CD8-positive, alpha-beta memory T cell (primary cell): ENCODE results near the gene P4HA3. TPM values are rescaled to one million over a fixed set of nuclear protein-coding genes. Genes with fewer than 3 reads are reported as not detected.
A peak's percentile ranks its signal among the peaks of the same experiment; 100 is the strongest.
"Not testable (repeated sequence)": the region's sequence is repeated elsewhere in the genome, so short reads cannot be mapped to it uniquely, and the experiment has no call there.

Experiments used
- CTCF ChIA-PET: fragments of 350-600 bp; sonication (Branson Sonifier 250); formaldehyde crosslinking; loops from one replicate; lab custom pipeline; 2021; ENCODE audit warnings: antibody characterized with exemption; lab: Charles Lee
- POLR2A ChIA-PET: fragments of 350-600 bp; sonication (Branson Sonifier 250); formaldehyde crosslinking; loops from one replicate; lab custom pipeline; 2021; ENCODE audit warnings: antibody characterized with exemption; lab: Charles Lee
- DNase-seq, 5 donors: peaks; one replicate each; pipeline versions ENCODE4 v3.0.0 to v3.0.0-alpha.2; 2020 to 2022; ENCODE audit warnings: mixed read lengths in 1 of 5
- H3K27ac ChIP-seq: one replicate; pipeline ENCODE4 v1.7.0; 2013; ENCODE audit warnings: low read depth, mild to moderate bottlenecking, low read length, moderate library complexity
- H3K27me3 ChIP-seq: 2 replicates; pipeline ENCODE4 v1.7.0; 2013; ENCODE audit warnings: low read length, mild to moderate bottlenecking; ENCODE audit not compliant: insufficient read depth, poor library complexity, severe bottlenecking
- H3K36me3 ChIP-seq: 2 replicates; pipeline ENCODE4 v1.7.0; 2013; ENCODE audit warnings: mild to moderate bottlenecking, low read length, moderate library complexity; ENCODE audit not compliant: insufficient read depth
- H3K4me1 ChIP-seq: 2 replicates; pipeline ENCODE4 v1.7.0; 2013; ENCODE audit warnings: mild to moderate bottlenecking, low read length, moderate library complexity; ENCODE audit not compliant: insufficient read depth
- H3K4me3 ChIP-seq: 2 replicates; pipeline ENCODE4 v1.7.0; 2013; ENCODE audit warnings: mild to moderate bottlenecking, low read length
- H3K9me3 ChIP-seq: 2 replicates; pipeline ENCODE4 v1.7.0; 2013; ENCODE audit warnings: mild to moderate bottlenecking, low read length
- H3K27ac Mint-ChIP-seq, 8 donors: one replicate each; pipeline ENCODE4 v1.8.0; 2020 to 2021; ENCODE audit warnings: mixed read lengths in 8 of 8, mild to moderate bottlenecking in 6 of 8, inconsistent platforms in 3 of 8, moderate library complexity in 3 of 8
- H3K27me3 Mint-ChIP-seq, 2 donors: one replicate each; pipeline ENCODE4 v1.8.0; 2020 to 2021; ENCODE audit warnings: mixed read lengths in 2 of 2, mild to moderate bottlenecking in 1 of 2, moderate library complexity in 1 of 2
- H3K36me3 Mint-ChIP-seq, 3 donors: one replicate each; pipeline ENCODE4 v1.8.0; 2020 to 2021; ENCODE audit warnings: mixed read lengths in 3 of 3, inconsistent platforms in 1 of 3, mild to moderate bottlenecking in 1 of 3
- H3K4me1 Mint-ChIP-seq, 3 donors: one replicate each; pipeline ENCODE4 v1.8.0; 2020 to 2021; ENCODE audit warnings: mixed read lengths in 3 of 3, inconsistent platforms in 1 of 3, mild to moderate bottlenecking in 1 of 3
- H3K4me3 Mint-ChIP-seq, 7 donors: one replicate each; pipeline ENCODE4 v1.8.0; 2020 to 2021; ENCODE audit warnings: mixed read lengths in 7 of 7, mild to moderate bottlenecking in 6 of 7, moderate library complexity in 4 of 7, inconsistent platforms in 2 of 7
- H3K9me3 Mint-ChIP-seq, 5 donors: one replicate each; pipeline ENCODE4 v1.8.0; 2020 to 2022; ENCODE audit warnings: mixed read lengths in 5 of 5, mild to moderate bottlenecking in 3 of 5, moderate library complexity in 2 of 5, inconsistent platforms in 1 of 5
- polyA plus RNA-seq: library from polyadenylated mRNA; unstranded; fragments of 300-500 nt; fragmentation: Illumina TruSeq; gene quantifications from one replicate; pipeline ENCODE4 v1.2.3, GENCODE V29; 2021
- total RNA-seq, 2 experiments: library from RNA; stranded (reverse); gene quantifications; one replicate each; pipeline ENCODE4 v1.2.3, GENCODE V29; 2021

Gene P4HA3
- total and polyA plus RNA-seq, 3 experiments from 2014 or later, result not detected

DNA sequence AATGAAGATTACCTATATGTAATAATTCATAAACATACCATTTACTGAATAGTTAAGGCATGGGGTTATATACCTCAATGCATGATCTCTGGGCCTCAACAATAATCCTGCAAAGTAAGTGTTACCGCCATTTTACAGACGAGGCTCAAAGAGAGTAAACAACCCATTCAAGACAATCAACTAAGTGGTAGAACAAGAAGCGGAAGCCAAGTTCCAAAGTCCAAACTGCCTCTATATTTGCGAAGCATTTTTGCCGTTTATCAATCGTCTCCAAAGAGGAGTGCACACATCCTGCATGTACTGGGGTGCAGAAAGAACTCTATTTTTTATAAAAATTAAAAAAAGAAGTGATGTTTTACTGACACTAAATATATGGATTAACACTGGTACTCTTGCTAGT lies 27.5 kb upstream of the P4HA3 start:
- Histone ChIP-seq H3K4me1 (no peaks in the 10 kb centered on the region), H3K9me3 (no peaks in the 10 kb centered on the region), H3K27ac (no peak overlapping the region), H3K4me3 (no peak overlapping the region), H3K27me3 (no peaks in the 10 kb centered on the region), H3K36me3 (peaks cover 9% of the 10 kb centered on the region)
- ChIA-PET CTCF (no interaction called here), POLR2A (no interaction called here)
- H3K9me3 Mint-ChIP-seq, result no peaks in the 10 kb centered on the region
- no peaks in the 10 kb centered on the region for H3K4me1 Mint-ChIP-seq
- H3K4me3 Mint-ChIP-seq, result no peak overlapping the region
- H3K27ac Mint-ChIP-seq, result peak overlapping the region in 1 of 8 donors; percentile 50
- H3K36me3 Mint-ChIP-seq, result peaks cover 4 to 67% (median 35%) of the 10 kb centered on the region in 3 donors
- no peaks in the 10 kb centered on the region for H3K27me3 Mint-ChIP-seq
- DNase-seq, result no peak

DNA sequence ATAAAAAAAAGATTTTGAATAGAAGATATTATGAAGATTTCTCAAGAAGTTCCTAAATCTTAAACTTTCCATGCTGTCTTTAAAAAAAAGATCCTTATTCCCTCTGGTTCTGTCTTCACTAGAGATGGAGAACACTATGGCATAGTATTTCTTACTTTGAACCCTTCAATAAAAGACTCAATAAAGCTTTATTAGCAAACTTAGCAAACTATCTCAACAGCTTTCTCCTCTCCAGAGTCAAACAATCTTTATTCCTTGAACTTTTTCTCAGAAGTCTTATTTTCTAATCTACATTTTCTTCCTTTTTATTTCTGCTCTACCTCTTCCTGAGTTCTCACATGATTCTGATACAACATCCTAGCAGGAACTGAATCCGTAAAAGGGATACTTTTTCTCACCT lies 21.8 kb upstream of the P4HA3 start:
- no peak for DNase-seq
- Histone ChIP-seq H3K27me3 (no peaks in the 10 kb centered on the region), H3K27ac (no peak overlapping the region), H3K9me3 (no peaks in the 10 kb centered on the region), H3K4me1 (no peaks in the 10 kb centered on the region), H3K36me3 (peaks cover 6% of the 10 kb centered on the region), H3K4me3 (no peak overlapping the region)
- ChIA-PET CTCF (no interaction called here), POLR2A (no interaction called here)
- H3K4me3 Mint-ChIP-seq, result no peak overlapping the region
- no peaks in the 10 kb centered on the region for H3K9me3 Mint-ChIP-seq
- no peak overlapping the region for H3K27ac Mint-ChIP-seq
- peaks cover 3 to 26% (median 22%) of the 10 kb centered on the region in 3 donors for H3K36me3 Mint-ChIP-seq
- no peaks in the 10 kb centered on the region for H3K4me1 Mint-ChIP-seq
- H3K27me3 Mint-ChIP-seq, result no peaks in the 10 kb centered on the region

- ChIA-PET POLR2A (no interaction called here), CTCF (no interaction called here)
- DNase-seq, result no peak
- Histone ChIP-seq H3K27ac (no peak overlapping the region), H3K27me3 (no peaks in the 10 kb centered on the region), H3K9me3 (no peaks in the 10 kb centered on the region), H3K36me3 (no peaks in the 10 kb centered on the region), H3K4me3 (no peak overlapping the region), H3K4me1 (no peaks in the 10 kb centered on the region)
- H3K36me3 Mint-ChIP-seq, result peaks cover 6 to 20% (median 19%) of the 10 kb centered on the region in 3 donors
- no peaks in the 10 kb centered on the region for H3K27me3 Mint-ChIP-seq
- no peak overlapping the region for H3K27ac Mint-ChIP-seq
- H3K4me1 Mint-ChIP-seq, result no peaks in the 10 kb centered on the region
- H3K9me3 Mint-ChIP-seq, result no peaks in the 10 kb centered on the region
- no peak overlapping the region for H3K4me3 Mint-ChIP-seq
Measured at GRCh38 chr11:74332291-74332690, 20.9 kb upstream of the P4HA3 start.

DNA sequence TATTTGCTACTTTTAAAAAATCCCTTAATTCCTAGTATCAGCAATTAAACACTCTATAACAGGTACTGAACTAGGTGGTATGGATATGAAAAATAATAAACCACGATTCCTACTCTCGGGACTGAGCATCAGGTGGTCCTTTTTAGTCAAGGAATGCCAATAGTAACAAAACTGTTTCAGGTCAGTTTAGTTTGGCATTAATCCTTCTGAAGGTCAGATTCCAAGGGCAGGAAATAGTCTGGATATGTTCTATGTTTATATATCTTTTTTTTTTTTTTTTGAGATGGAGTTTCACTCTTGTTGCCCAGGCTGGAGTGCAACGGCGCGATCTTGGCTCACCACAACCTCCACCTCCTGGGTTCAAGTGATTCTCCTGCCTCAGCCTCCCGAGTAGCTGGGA lies 19.6 kb upstream of the P4HA3 start:
- H3K36me3 ChIP-seq, DNase-seq, H3K4me3 ChIP-seq, H3K4me3 Mint-ChIP-seq, POLR2A ChIA-PET, H3K27ac Mint-ChIP-seq, CTCF ChIA-PET, H3K9me3 ChIP-seq, H3K27me3 ChIP-seq, H3K27ac ChIP-seq, H3K4me1 Mint-ChIP-seq, H3K9me3 Mint-ChIP-seq, H3K4me1 ChIP-seq, H3K27me3 Mint-ChIP-seq: not testable (repeated sequence)
- H3K36me3 Mint-ChIP-seq, result peaks cover 5 to 13% (median 9%) of the 10 kb centered on the region in 3 donors

GRCh38 chr11:74330075-74330858 lies 18.8 kb upstream of the P4HA3 start:
- Mint-ChIP-seq H3K27ac (no peak overlapping the region), H3K27me3 (peaks cover 0 to 3% of the 10 kb centered on the region in 2 donors), H3K36me3 (peaks cover 5 to 13% (median 6%) of the 10 kb centered on the region in 3 donors), H3K4me3 (no peak overlapping the region), H3K4me1 (no peaks in the 10 kb centered on the region), H3K9me3 (no peaks in the 10 kb centered on the region)
- no peaks in the 10 kb centered on the region for H3K27me3 ChIP-seq
- ChIA-PET CTCF (no interaction called here), POLR2A (no interaction called here)
- H3K27ac ChIP-seq, result no peak overlapping the region
- H3K36me3 ChIP-seq, result no peaks in the 10 kb centered on the region
- H3K9me3 ChIP-seq, result no peaks in the 10 kb centered on the region
- no peak for DNase-seq
- H3K4me3 ChIP-seq, result no peak overlapping the region
- H3K4me1 ChIP-seq, result no peaks in the 10 kb centered on the region

DNA sequence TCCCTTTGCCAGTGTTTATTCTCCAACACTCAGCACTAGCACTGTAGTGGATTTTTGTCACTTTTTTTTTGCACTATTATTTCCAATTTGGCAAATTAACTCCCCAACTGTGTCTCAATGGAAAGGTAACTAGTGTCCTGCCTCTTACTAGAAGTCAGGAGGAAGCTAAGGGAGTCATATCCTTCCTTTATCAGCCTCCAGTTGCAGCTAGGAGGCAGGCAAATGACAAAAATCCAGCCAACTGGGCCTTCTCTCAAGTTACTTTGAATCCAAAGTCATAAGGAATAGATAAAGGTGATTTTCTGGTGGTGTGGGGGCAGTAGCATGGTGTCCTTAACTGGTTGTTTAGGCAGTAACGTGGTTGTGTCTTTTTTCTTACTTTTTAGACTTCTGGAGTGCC lies 15.6 kb upstream of the P4HA3 start:
- Mint-ChIP-seq H3K4me1 (no peaks in the 10 kb centered on the region), H3K9me3 (no peaks in the 10 kb centered on the region), H3K27me3 (peaks cover 2 to 8% of the 10 kb centered on the region in 2 donors), H3K36me3 (peaks cover 2 to 5% (median 5%) of the 10 kb centered on the region in 3 donors), H3K27ac (no peak overlapping the region), H3K4me3 (no peak overlapping the region)
- H3K27ac ChIP-seq, result no peak overlapping the region
- H3K27me3 ChIP-seq, result no peaks in the 10 kb centered on the region
- no peak overlapping the region for H3K4me3 ChIP-seq
- no peaks in the 10 kb centered on the region for H3K4me1 ChIP-seq
- no peaks in the 10 kb centered on the region for H3K36me3 ChIP-seq
- CTCF ChIA-PET, result no interaction called here
- POLR2A ChIA-PET, result no interaction called here
- DNase-seq, result no peak
- no peaks in the 10 kb centered on the region for H3K9me3 ChIP-seq

- H3K9me3 Mint-ChIP-seq, result no peaks in the 10 kb centered on the region
- H3K4me3 ChIP-seq, result no peak overlapping the region
- H3K36me3 Mint-ChIP-seq, result peaks cover 2 to 5% (median 4%) of the 10 kb centered on the region in 3 donors
- POLR2A ChIA-PET, result no interaction called here
- no peak overlapping the region for H3K27ac Mint-ChIP-seq
- no peak overlapping the region for H3K27ac ChIP-seq
- DNase-seq, result no peak
- H3K27me3 Mint-ChIP-seq, result peaks cover 3 to 9% of the 10 kb centered on the region in 2 donors
- CTCF ChIA-PET, result no interaction called here
- H3K4me1 ChIP-seq, result no peaks in the 10 kb centered on the region
- H3K4me1 Mint-ChIP-seq, result no peaks in the 10 kb centered on the region
- H3K27me3 ChIP-seq, result no peaks in the 10 kb centered on the region
- H3K36me3 ChIP-seq, result no peaks in the 10 kb centered on the region
- no peaks in the 10 kb centered on the region for H3K9me3 ChIP-seq
- H3K4me3 Mint-ChIP-seq, result no peak overlapping the region
Measured at GRCh38 chr11:74326665-74327064, 15.2 kb upstream of the P4HA3 start.

GRCh38 chr11:74325649-74326645 lies 14.5 kb upstream of the P4HA3 start:
- Histone ChIP-seq H3K4me1 (no peaks in the 10 kb centered on the region), H3K27me3 (no peaks in the 10 kb centered on the region), H3K4me3 (no peak overlapping the region), H3K9me3 (no peaks in the 10 kb centered on the region), H3K36me3 (no peaks in the 10 kb centered on the region), H3K27ac (no peak overlapping the region)
- no peak for DNase-seq
- H3K27me3 Mint-ChIP-seq, result peaks cover 3 to 15% of the 10 kb centered on the region in 2 donors
- H3K36me3 Mint-ChIP-seq, result peaks cover 2 to 5% (median 4%) of the 10 kb centered on the region in 3 donors
- H3K27ac Mint-ChIP-seq, result no peak overlapping the region
- ChIA-PET POLR2A (interaction anchor here (0.6 kb wide), 1 partner anchor 83 kb away, joined by 12 read pairs; no protein-coding TSS in a partner anchor), CTCF (no interaction called here)
- no peaks in the 10 kb centered on the region for H3K9me3 Mint-ChIP-seq
- H3K4me1 Mint-ChIP-seq, result no peaks in the 10 kb centered on the region
- H3K4me3 Mint-ChIP-seq, result no peak overlapping the region
